ENCODE results near the gene TSC1.

GRCh38 chr9:132982458-132982857 lies 38.0 kb upstream of the TSC1 start:
- TF ChIP-seq CTCF (IDR thresholded peaks at IDR 0.05 in 4 of 5, conservative IDR thresholded peaks at IDR 0.05 in 1 of 5) (no peak), POLR2A (IDR thresholded peaks at IDR 0.05) (no peak)

Data from gastrocnemius medialis (tissue), 4 donors.